ENCODE measurements around the gene DUSP7.
"Not testable (repeated sequence)": the region's sequence is repeated elsewhere in the genome, so short reads cannot be mapped to it uniquely, and the experiment has no call there.

DUSP7 gene

GRCh38 chr3:52049503-52049902, 6.9 kb downstream of the DUSP7 start:
- no peak for DNase-seq (ENCODE audit: low spot score)

- DNase-seq (ENCODE audit: low spot score): no peak
Observed at GRCh38 chr3:52047295-52047960, 8.9 kb downstream of the DUSP7 start.

GRCh38 chr3:52046902-52047239, 9.5 kb downstream of the DUSP7 start:
- DNase-seq (ENCODE audit: low spot score): no peak

GRCh38 chr3:52046186-52046901, 10.0 kb downstream of the DUSP7 start:
- no peak for DNase-seq (ENCODE audit: low spot score)

GRCh38 chr3:52044869-52045619, 11.3 kb downstream of the DUSP7 start:
- peak; percentile 61 for DNase-seq (ENCODE audit: low spot score)

GRCh38 chr3:52043750-52044149, 12.6 kb downstream of the DUSP7 start:
- no peak for DNase-seq (ENCODE audit: low spot score)

GRCh38 chr3:52043039-52043438, 13.3 kb downstream of the DUSP7 start:
- DNase-seq (ENCODE audit: low spot score): not testable (repeated sequence)

- peak; percentile 62 for DNase-seq (ENCODE audit: low spot score)
Observed at GRCh38 chr3:52041118-52041731, 15.1 kb downstream of the DUSP7 start.

- no peak for DNase-seq (ENCODE audit: low spot score)
Observed at GRCh38 chr3:52040600-52040999, 15.8 kb downstream of the DUSP7 start.

- no peak for DNase-seq (ENCODE audit: low spot score)
Observed at GRCh38 chr3:52039846-52040245, 16.5 kb downstream of the DUSP7 start.

GRCh38 chr3:52039426-52039825, 16.9 kb downstream of the DUSP7 start:
- no peak for DNase-seq (ENCODE audit: low spot score)

GRCh38 chr3:52038227-52038626, 18.1 kb downstream of the DUSP7 start:
- DNase-seq (ENCODE audit: low spot score): no peak

GRCh38 chr3:52037291-52037690, 19.1 kb downstream of the DUSP7 start:
- DNase-seq (ENCODE audit: low spot score): no peak

GRCh38 chr3:52036829-52037228, 19.5 kb downstream of the DUSP7 start:
- no peak for DNase-seq (ENCODE audit: low spot score)

- DNase-seq (ENCODE audit: low spot score): no peak
Observed at GRCh38 chr3:52036222-52036694, 20.1 kb downstream of the DUSP7 start.

GRCh38 chr3:52034651-52035050, 21.7 kb downstream of the DUSP7 start:
- no peak for DNase-seq (ENCODE audit: low spot score)

GRCh38 chr3:52034212-52034611, 22.2 kb downstream of the DUSP7 start:
- DNase-seq (ENCODE audit: low spot score): no peak

- not testable (repeated sequence) for DNase-seq (ENCODE audit: low spot score)
Observed at GRCh38 chr3:52033748-52034147, 22.6 kb downstream of the DUSP7 start.

- DNase-seq (ENCODE audit: low spot score): peak; percentile 57
Observed at GRCh38 chr3:52032702-52033408, 23.5 kb downstream of the DUSP7 start.

GRCh38 chr3:52031896-52032295, 24.5 kb downstream of the DUSP7 start:
- no peak for DNase-seq (ENCODE audit: low spot score)

- DNase-seq (ENCODE audit: low spot score): peak; percentile 90
Observed at GRCh38 chr3:52030714-52031310, 25.6 kb downstream of the DUSP7 start.

Data from SK-N-DZ (cell line).